GM23338 (cell line): ENCODE data around the gene EDN1. TPM values are rescaled to one million over a fixed set of nuclear protein-coding genes. Genes with fewer than 3 reads are reported as not detected.

Source experiments
- ATAC-seq: fragments of 200-7000 bp; cut with Tn5 transposase; 3 replicates; pipeline ENCODE4 v1.9.1; 2020
- DNase-seq: peaks from one replicate; pipeline ENCODE4 v3.0.0-alpha.2; 2015; ENCODE audit warnings: low spot score
- H2AFZ ChIP-seq: fragments of 200-600 bp; sonication (generic); 2 replicates; pipeline ENCODE4 v1.8.0; 2016; ENCODE audit warnings: antibody characterized with exemption, mild to moderate bottlenecking, moderate library complexity
- H3F3A ChIP-seq: fragments of 200-600 bp; sonication (generic); replicated peaks from 2 replicates; pipeline ENCODE4 v1.8.0; 2017; ENCODE audit warnings: antibody characterized with exemption, mixed run types, low read depth
- H3K27ac ChIP-seq: fragments of 200-600 bp; sonication (generic); 2 replicates; pipeline ENCODE4 v1.6.1; 2016; ENCODE audit warnings: low read depth
- H3K27me3 ChIP-seq: fragments of 200-600 bp; sonication (generic); 2 replicates; pipeline ENCODE4 v1.8.0; 2016; ENCODE audit warnings: mild to moderate bottlenecking, mixed run types, moderate library complexity; ENCODE audit not compliant: insufficient read depth
- H3K36me3 ChIP-seq: fragments of 200-600 bp; sonication (generic); 2 replicates; pipeline ENCODE4 v1.8.0; 2016; ENCODE audit warnings: mild to moderate bottlenecking; ENCODE audit not compliant: insufficient read depth
- H3K4me1 ChIP-seq: fragments of 200-600 bp; sonication (generic); 2 replicates; pipeline ENCODE4 v1.8.0; 2016; ENCODE audit warnings: mild to moderate bottlenecking, moderate library complexity; ENCODE audit not compliant: insufficient read depth
- H3K4me2 ChIP-seq: fragments of 200-600 bp; sonication (generic); 2 replicates; pipeline ENCODE4 v1.7.1; 2017; ENCODE audit warnings: mixed run types
- H3K4me3 ChIP-seq: fragments of 200-600 bp; sonication (generic); 2 replicates; pipeline ENCODE4 v1.6.1; 2016; ENCODE audit warnings: mixed run types
- H3K79me2 ChIP-seq: fragments of 200-600 bp; sonication (generic); replicated peaks from 2 replicates; pipeline ENCODE4 v1.8.0; 2017; ENCODE audit warnings: mild to moderate bottlenecking; ENCODE audit not compliant: insufficient read depth
- H3K9me2 ChIP-seq: fragments of 200-600 bp; sonication (generic); 2 replicates; pipeline ENCODE4 v1.8.0; 2017; ENCODE audit not compliant: insufficient read depth
- H4K20me1 ChIP-seq: fragments of 200-600 bp; sonication (generic); replicated peaks from 2 replicates; pipeline ENCODE4 v1.8.0; 2017; ENCODE audit warnings: mild to moderate bottlenecking; ENCODE audit not compliant: insufficient read depth
- H3K27ac Mint-ChIP-seq: 2 replicates; pipeline ENCODE4 v1.8.0; 2020; ENCODE audit warnings: inconsistent platforms, mild to moderate bottlenecking, moderate library complexity, mixed read lengths
- H3K27me3 Mint-ChIP-seq: 3 replicates; pipeline ENCODE4 v1.8.0; 2022; ENCODE audit warnings: low read depth, mild to moderate bottlenecking, moderate library complexity, mixed read lengths, inconsistent platforms; ENCODE audit not compliant: insufficient read depth, poor library complexity
- H3K36me3 Mint-ChIP-seq: 3 replicates; pipeline ENCODE4 v1.8.0; 2021; ENCODE audit warnings: low read depth, mild to moderate bottlenecking, inconsistent platforms, moderate library complexity, mixed read lengths
- H3K4me1 Mint-ChIP-seq: 3 replicates; pipeline ENCODE4 v1.8.0; 2020; ENCODE audit warnings: mild to moderate bottlenecking, inconsistent platforms, mixed read lengths
- H3K4me3 Mint-ChIP-seq: 3 replicates; pipeline ENCODE4 v1.8.0; 2021; ENCODE audit warnings: moderate library complexity, mild to moderate bottlenecking, inconsistent platforms, mixed read lengths
- H3K9me3 Mint-ChIP-seq: 3 replicates; pipeline ENCODE4 v1.8.0; 2020; ENCODE audit warnings: moderate library complexity, mild to moderate bottlenecking, inconsistent platforms, mixed read lengths
- CREB1 ChIP-seq: fragments of 250-450 bp; sonication (Bioruptor Pico); IDR thresholded peaks from 2 replicates; pipeline ENCODE4 v1.5.0; 2020; ENCODE audit warnings: low read depth, mild to moderate bottlenecking, moderate library complexity
- EZH2 ChIP-seq: fragments of 200-600 bp; sonication (generic); IDR thresholded peaks from one replicate; pipeline ENCODE4 v1.8.0; 2017; ENCODE audit warnings: antibody characterized with exemption, mild to moderate bottlenecking, low read depth; ENCODE audit not compliant: unreplicated experiment
- EZH2phosphoT487 ChIP-seq: fragments of 200-600 bp; sonication (generic); IDR thresholded peaks from one replicate; pipeline ENCODE4 v1.8.1; 2018; ENCODE audit warnings: antibody characterized with exemption; ENCODE audit not compliant: unreplicated experiment
- JUNB ChIP-seq: IDR thresholded peaks from one replicate; pipeline ENCODE4 v1.6.1; 2016; ENCODE audit warnings: antibody characterized with exemption; ENCODE audit not compliant: unreplicated experiment
- NANOG ChIP-seq: IDR thresholded peaks from 2 replicates; pipeline ENCODE4 v1.6.1; 2016; ENCODE audit warnings: antibody characterized with exemption, borderline replicate concordance
- POLR2AphosphoS5 ChIP-seq: IDR thresholded peaks from 2 replicates; pipeline ENCODE4 v1.6.1; 2016; ENCODE audit warnings: antibody characterized with exemption, low read depth
- STAT1 ChIP-seq: IDR thresholded peaks from one replicate; pipeline ENCODE4 v1.6.1; 2016; ENCODE audit warnings: antibody characterized with exemption; ENCODE audit not compliant: unreplicated experiment
- ZNF114 ChIP-seq: fragments of 250-450 bp; sonication (Bioruptor Pico); IDR thresholded peaks from 2 replicates; pipeline ENCODE4 v1.5.0; 2020; ENCODE audit warnings: mild to moderate bottlenecking, moderate library complexity
- ZNF331 ChIP-seq: fragments of 250-450 bp; sonication (Bioruptor Pico); IDR thresholded peaks from 2 replicates; pipeline ENCODE4 v1.5.0; 2020; ENCODE audit warnings: low read depth, mild to moderate bottlenecking, moderate library complexity
- ZNF462 ChIP-seq: fragments of 250-450 bp; sonication (Bioruptor Pico); IDR thresholded peaks from 2 replicates; pipeline ENCODE4 v1.5.0; 2020; ENCODE audit warnings: mild to moderate bottlenecking, moderate library complexity
- polyA plus RNA-seq: library from polyadenylated mRNA; unstranded; fragments of >200 nt; fragmentation: Nextera tagmentation; extraction: Ambion mirVana; gene quantifications from 2 replicates; pipeline ENCODE4 v1.2.1, GENCODE V29; 2016
- total RNA-seq: library from RNA; depleted of rRNA; stranded (reverse); fragments of >200 nt; shearing (Covaris generic); gene quantifications from 2 replicates; pipeline ENCODE4 v1.2.3, GENCODE V29; 2014
- TF ChIP-seq, protein P1 (sequence below): IDR thresholded peaks from one replicate; pipeline ENCODE4 v1.6.1; 2018; ENCODE audit warnings: antibody characterized with exemption; ENCODE audit not compliant: unreplicated experiment
- TF ChIP-seq, protein P2 (sequence below): IDR thresholded peaks from 2 replicates; pipeline ENCODE4 v1.6.1; 2016; ENCODE audit warnings: antibody characterized with exemption
- TF ChIP-seq, protein P3 (sequence below), 2 experiments: fragments of 200-600 bp in 1 of 2; sonication (generic) in 1 of 2; conservative IDR thresholded peaks; 2 replicates each; pipeline versions ENCODE4 v1.5.1 to v1.6.1; 2016 to 2017; ENCODE audit warnings: antibody characterized with exemption in 2 of 2, low read depth in 2 of 2, mild to moderate bottlenecking in 2 of 2, moderate library complexity in 1 of 2

EDN1 gene
- total and polyA plus RNA-seq, 2 experiments from 2014 or later, result 0.80 to 1.2 TPM

DNA sequence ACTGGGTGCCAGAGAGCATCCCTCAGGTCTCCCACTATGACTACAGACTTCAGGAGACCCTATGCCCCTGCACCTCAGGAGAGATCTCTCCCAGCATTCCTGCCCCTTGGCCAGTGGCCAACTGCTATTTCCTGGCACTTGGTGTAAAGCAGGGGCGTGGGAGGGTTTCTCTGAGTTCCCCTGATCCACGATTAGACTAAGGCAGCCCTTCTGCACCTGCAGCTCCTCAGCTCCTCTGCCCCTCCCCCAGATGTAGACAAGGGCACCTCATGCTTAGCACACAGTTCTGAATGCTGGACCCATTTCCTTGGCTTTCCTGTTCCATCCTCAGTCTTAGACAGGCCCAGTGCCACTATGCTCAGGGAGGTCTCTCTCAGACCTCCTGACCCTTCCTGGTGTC lies 28.6 kb downstream of the EDN1 start:
- peaks cover 11% of the 10 kb centered on the region; the same call in 1 of the 2 replicates for H3K9me2 ChIP-seq
- no peaks in the 10 kb centered on the region for H3K4me1 Mint-ChIP-seq
- H3K36me3 Mint-ChIP-seq, result peaks cover 19% of the 10 kb centered on the region
- no peak overlapping the region for H3K4me2 ChIP-seq
- no peak overlapping the region for H3K4me3 ChIP-seq
- no peak overlapping the region for H2AFZ ChIP-seq
- H3K9me3 Mint-ChIP-seq, result peaks cover 18% of the 10 kb centered on the region
- no peaks in the 10 kb centered on the region for H4K20me1 ChIP-seq
- peaks cover 4% of the 10 kb centered on the region for H3K27me3 Mint-ChIP-seq
- H3K27ac Mint-ChIP-seq, result no peak overlapping the region
- 0 out of 2 replicates have a peak, but pooled peaks cover 6% of the 10 kb centered on the region for H3K36me3 ChIP-seq
- no peaks in the 10 kb centered on the region for H3K79me2 ChIP-seq
- no peak for ATAC-seq
- no peak overlapping the region for H3K4me3 Mint-ChIP-seq
- no peaks in the 10 kb centered on the region for H3F3A ChIP-seq
- no peaks in the 10 kb centered on the region for H3K4me1 ChIP-seq
- H3K27me3 ChIP-seq, result no peaks in the 10 kb centered on the region
- DNase-seq, result no peak
- H3K27ac ChIP-seq, result no peak overlapping the region
- no peak for TF ChIP-seq POLR2AphosphoS5
- no peak for TF ChIP-seq ZNF331 (CRISPR knock-in tag)
- TF ChIP-seq NANOG, result no peak
- no peak for TF ChIP-seq EZH2phosphoT487
- TF ChIP-seq, protein P1, sequence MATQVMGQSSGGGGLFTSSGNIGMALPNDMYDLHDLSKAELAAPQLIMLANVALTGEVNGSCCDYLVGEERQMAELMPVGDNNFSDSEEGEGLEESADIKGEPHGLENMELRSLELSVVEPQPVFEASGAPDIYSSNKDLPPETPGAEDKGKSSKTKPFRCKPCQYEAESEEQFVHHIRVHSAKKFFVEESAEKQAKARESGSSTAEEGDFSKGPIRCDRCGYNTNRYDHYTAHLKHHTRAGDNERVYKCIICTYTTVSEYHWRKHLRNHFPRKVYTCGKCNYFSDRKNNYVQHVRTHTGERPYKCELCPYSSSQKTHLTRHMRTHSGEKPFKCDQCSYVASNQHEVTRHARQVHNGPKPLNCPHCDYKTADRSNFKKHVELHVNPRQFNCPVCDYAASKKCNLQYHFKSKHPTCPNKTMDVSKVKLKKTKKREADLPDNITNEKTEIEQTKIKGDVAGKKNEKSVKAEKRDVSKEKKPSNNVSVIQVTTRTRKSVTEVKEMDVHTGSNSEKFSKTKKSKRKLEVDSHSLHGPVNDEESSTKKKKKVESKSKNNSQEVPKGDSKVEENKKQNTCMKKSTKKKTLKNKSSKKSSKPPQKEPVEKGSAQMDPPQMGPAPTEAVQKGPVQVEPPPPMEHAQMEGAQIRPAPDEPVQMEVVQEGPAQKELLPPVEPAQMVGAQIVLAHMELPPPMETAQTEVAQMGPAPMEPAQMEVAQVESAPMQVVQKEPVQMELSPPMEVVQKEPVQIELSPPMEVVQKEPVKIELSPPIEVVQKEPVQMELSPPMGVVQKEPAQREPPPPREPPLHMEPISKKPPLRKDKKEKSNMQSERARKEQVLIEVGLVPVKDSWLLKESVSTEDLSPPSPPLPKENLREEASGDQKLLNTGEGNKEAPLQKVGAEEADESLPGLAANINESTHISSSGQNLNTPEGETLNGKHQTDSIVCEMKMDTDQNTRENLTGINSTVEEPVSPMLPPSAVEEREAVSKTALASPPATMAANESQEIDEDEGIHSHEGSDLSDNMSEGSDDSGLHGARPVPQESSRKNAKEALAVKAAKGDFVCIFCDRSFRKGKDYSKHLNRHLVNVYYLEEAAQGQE, result no peak
- TF ChIP-seq, protein P2, sequence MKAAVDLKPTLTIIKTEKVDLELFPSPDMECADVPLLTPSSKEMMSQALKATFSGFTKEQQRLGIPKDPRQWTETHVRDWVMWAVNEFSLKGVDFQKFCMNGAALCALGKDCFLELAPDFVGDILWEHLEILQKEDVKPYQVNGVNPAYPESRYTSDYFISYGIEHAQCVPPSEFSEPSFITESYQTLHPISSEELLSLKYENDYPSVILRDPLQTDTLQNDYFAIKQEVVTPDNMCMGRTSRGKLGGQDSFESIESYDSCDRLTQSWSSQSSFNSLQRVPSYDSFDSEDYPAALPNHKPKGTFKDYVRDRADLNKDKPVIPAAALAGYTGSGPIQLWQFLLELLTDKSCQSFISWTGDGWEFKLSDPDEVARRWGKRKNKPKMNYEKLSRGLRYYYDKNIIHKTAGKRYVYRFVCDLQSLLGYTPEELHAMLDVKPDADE, result no peak
- TF ChIP-seq CREB1 (CRISPR knock-in tag), result no peak
- TF ChIP-seq STAT1, result no peak
- no peak for TF ChIP-seq ZNF114 (CRISPR knock-in tag)
- no peak for TF ChIP-seq EZH2
- TF ChIP-seq JUNB, result no peak
- TF ChIP-seq ZNF462, result no peak
- TF ChIP-seq, protein P3, sequence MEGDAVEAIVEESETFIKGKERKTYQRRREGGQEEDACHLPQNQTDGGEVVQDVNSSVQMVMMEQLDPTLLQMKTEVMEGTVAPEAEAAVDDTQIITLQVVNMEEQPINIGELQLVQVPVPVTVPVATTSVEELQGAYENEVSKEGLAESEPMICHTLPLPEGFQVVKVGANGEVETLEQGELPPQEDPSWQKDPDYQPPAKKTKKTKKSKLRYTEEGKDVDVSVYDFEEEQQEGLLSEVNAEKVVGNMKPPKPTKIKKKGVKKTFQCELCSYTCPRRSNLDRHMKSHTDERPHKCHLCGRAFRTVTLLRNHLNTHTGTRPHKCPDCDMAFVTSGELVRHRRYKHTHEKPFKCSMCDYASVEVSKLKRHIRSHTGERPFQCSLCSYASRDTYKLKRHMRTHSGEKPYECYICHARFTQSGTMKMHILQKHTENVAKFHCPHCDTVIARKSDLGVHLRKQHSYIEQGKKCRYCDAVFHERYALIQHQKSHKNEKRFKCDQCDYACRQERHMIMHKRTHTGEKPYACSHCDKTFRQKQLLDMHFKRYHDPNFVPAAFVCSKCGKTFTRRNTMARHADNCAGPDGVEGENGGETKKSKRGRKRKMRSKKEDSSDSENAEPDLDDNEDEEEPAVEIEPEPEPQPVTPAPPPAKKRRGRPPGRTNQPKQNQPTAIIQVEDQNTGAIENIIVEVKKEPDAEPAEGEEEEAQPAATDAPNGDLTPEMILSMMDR (conservative IDR thresholded peaks at IDR 0.05; ENCODE audit: low read depth in 2 of 2), result no peak
